Thoracic aorta (tissue), 2 donors: ENCODE data around the gene TOP2B. TPM values are rescaled to one million over a fixed set of nuclear protein-coding genes. Genes with fewer than 3 reads are reported as not detected.

Experiments used
- ATAC-seq: fragments of 150-250 bp; one replicate; pipeline ENCODE4 v1.8.0; 2017; ENCODE audit warnings: low read depth; ENCODE audit not compliant: insufficient number of reproducible peaks, low FRiP score
- DNase-seq: peaks from one replicate; pipeline ENCODE4 v3.0.0-alpha.2; 2020; ENCODE audit warnings: low spot score
- H3K27ac ChIP-seq, 2 donors: fragments of 200-600 bp; sonication (generic); 1 replicate in 1 of 2; 2 replicates in 1 of 2; pipeline ENCODE4 v1.5.1; 2016; ENCODE audit warnings: mild to moderate bottlenecking in 2 of 2, moderate library complexity in 2 of 2
- H3K27me3 ChIP-seq: fragments of 200-600 bp; sonication (generic); replicated peaks from 2 replicates; pipeline ENCODE4 v1.6.0; 2016; ENCODE audit warnings: mild to moderate bottlenecking; ENCODE audit not compliant: insufficient read depth
- H3K36me3 ChIP-seq: fragments of 200-600 bp; sonication (generic); one replicate; pipeline ENCODE4 v1.5.1; 2016
- H3K4me1 ChIP-seq, 2 donors: fragments of 200-600 bp; sonication (generic); 1 replicate in 1 of 2; 2 replicates in 1 of 2; pipeline versions ENCODE4 v1.5.1 to v1.6.0; 2016; ENCODE audit warnings: low read depth in 2 of 2, mild to moderate bottlenecking in 1 of 2; ENCODE audit not compliant: control insufficient read depth in 1 of 2
- H3K4me3 ChIP-seq: fragments of 200-600 bp; sonication (generic); 2 replicates; pipeline ENCODE4 v1.5.1; 2016; ENCODE audit warnings: mild to moderate bottlenecking
- H3K9me3 ChIP-seq: fragments of 200-600 bp; sonication (generic); 2 replicates; pipeline ENCODE4 v1.5.1; 2016
- total RNA-seq, 2 donors: library from RNA; depleted of rRNA; stranded (reverse); fragments of >200 nt; gene quantifications; one replicate each; pipeline versions ENCODE4 v1.1.0 to v1.2.3, GENCODE V29; 2016
- TF ChIP-seq, protein P1 (sequence below): fragments of 200-600 bp; sonication (generic); IDR thresholded peaks from one replicate; pipeline ENCODE4 v1.5.1; 2019; ENCODE audit warnings: antibody characterized with exemption

The TOP2B gene
- total RNA-seq, 2 donors from 2014 or later: 78.9 to 92.0 TPM

GRCh38 chr3:25586553-25586952 lies 78.2 kb downstream of the TOP2B start:
- Histone ChIP-seq H3K4me1 (peaks cover 7 to 10% of the 10 kb centered on the region in 2 donors), H3K27ac (no peak overlapping the region), H3K9me3 (no peaks in the 10 kb centered on the region), H3K27me3 (no peaks in the 10 kb centered on the region), H3K36me3 (no peaks in the 10 kb centered on the region), H3K4me3 (no peak overlapping the region)
- DNase-seq: no peak
- TF ChIP-seq, protein P1, sequence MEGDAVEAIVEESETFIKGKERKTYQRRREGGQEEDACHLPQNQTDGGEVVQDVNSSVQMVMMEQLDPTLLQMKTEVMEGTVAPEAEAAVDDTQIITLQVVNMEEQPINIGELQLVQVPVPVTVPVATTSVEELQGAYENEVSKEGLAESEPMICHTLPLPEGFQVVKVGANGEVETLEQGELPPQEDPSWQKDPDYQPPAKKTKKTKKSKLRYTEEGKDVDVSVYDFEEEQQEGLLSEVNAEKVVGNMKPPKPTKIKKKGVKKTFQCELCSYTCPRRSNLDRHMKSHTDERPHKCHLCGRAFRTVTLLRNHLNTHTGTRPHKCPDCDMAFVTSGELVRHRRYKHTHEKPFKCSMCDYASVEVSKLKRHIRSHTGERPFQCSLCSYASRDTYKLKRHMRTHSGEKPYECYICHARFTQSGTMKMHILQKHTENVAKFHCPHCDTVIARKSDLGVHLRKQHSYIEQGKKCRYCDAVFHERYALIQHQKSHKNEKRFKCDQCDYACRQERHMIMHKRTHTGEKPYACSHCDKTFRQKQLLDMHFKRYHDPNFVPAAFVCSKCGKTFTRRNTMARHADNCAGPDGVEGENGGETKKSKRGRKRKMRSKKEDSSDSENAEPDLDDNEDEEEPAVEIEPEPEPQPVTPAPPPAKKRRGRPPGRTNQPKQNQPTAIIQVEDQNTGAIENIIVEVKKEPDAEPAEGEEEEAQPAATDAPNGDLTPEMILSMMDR: no peak
- ATAC-seq: no peak

- H3K4me3 ChIP-seq: no peak overlapping the region
- no peaks in the 10 kb centered on the region for H3K9me3 ChIP-seq
- peaks cover 7 to 10% of the 10 kb centered on the region in 2 donors for H3K4me1 ChIP-seq
- ATAC-seq (no peak), DNase-seq (no peak)
- H3K36me3 ChIP-seq: no peaks in the 10 kb centered on the region
- no peaks in the 10 kb centered on the region for H3K27me3 ChIP-seq
- H3K27ac ChIP-seq: no peak overlapping the region
- TF ChIP-seq, protein P1: no peak
Observed at GRCh38 chr3:25586167-25586505, 78.6 kb downstream of the TOP2B start.

GRCh38 chr3:25585361-25586166 lies 79.1 kb downstream of the TOP2B start:
- no peaks in the 10 kb centered on the region for H3K27me3 ChIP-seq
- ATAC-seq (no peak), DNase-seq (no peak)
- peaks cover 7 to 10% of the 10 kb centered on the region in 2 donors for H3K4me1 ChIP-seq
- H3K9me3 ChIP-seq: no peaks in the 10 kb centered on the region
- no peaks in the 10 kb centered on the region for H3K36me3 ChIP-seq
- TF ChIP-seq, protein P1: no peak
- no peak overlapping the region for H3K27ac ChIP-seq
- H3K4me3 ChIP-seq: no peak overlapping the region

GRCh38 chr3:25584011-25584789 lies 80.5 kb downstream of the TOP2B start:
- TF ChIP-seq, protein P1: no peak
- DNase-seq (no peak), ATAC-seq (no peak)
- no peak overlapping the region for H3K27ac ChIP-seq
- H3K4me1 ChIP-seq: peaks cover 0 to 2% of the 10 kb centered on the region in 2 donors
- H3K36me3 ChIP-seq: no peaks in the 10 kb centered on the region
- H3K4me3 ChIP-seq: no peak overlapping the region
- H3K27me3 ChIP-seq: no peaks in the 10 kb centered on the region
- H3K9me3 ChIP-seq: no peaks in the 10 kb centered on the region

- TF ChIP-seq, protein P1: no peak
- no peak overlapping the region for H3K4me3 ChIP-seq
- no peaks in the 10 kb centered on the region for H3K9me3 ChIP-seq
- no peak for ATAC-seq
- H3K36me3 ChIP-seq: no peaks in the 10 kb centered on the region
- DNase-seq: no peak
- H3K27me3 ChIP-seq: no peaks in the 10 kb centered on the region
- no peak overlapping the region for H3K27ac ChIP-seq
- no peaks in the 10 kb centered on the region for H3K4me1 ChIP-seq
Observed at GRCh38 chr3:25583343-25583742, 81.4 kb downstream of the TOP2B start.
